CD8-positive, alpha-beta memory T cell (primary cell): ENCODE measurements around the gene CHRNA10. TPM values are rescaled to one million over a fixed set of nuclear protein-coding genes. Genes with fewer than 3 reads are reported as not detected.
A peak's percentile ranks its signal among the peaks of the same experiment; 100 is the strongest.

Experiments
- CTCF ChIA-PET: fragments of 350-600 bp; sonication (Branson Sonifier 250); formaldehyde crosslinking; loops from one replicate; lab custom pipeline; 2021; ENCODE audit warnings: antibody characterized with exemption; lab: Charles Lee
- POLR2A ChIA-PET: fragments of 350-600 bp; sonication (Branson Sonifier 250); formaldehyde crosslinking; loops from one replicate; lab custom pipeline; 2021; ENCODE audit warnings: antibody characterized with exemption; lab: Charles Lee
- DNase-seq, 5 donors: peaks; one replicate each; pipeline versions ENCODE4 v3.0.0 to v3.0.0-alpha.2; 2020 to 2022; ENCODE audit warnings: mixed read lengths in 1 of 5
- H3K27ac ChIP-seq: one replicate; pipeline ENCODE4 v1.7.0; 2013; ENCODE audit warnings: low read depth, mild to moderate bottlenecking, low read length, moderate library complexity
- H3K27me3 ChIP-seq: 2 replicates; pipeline ENCODE4 v1.7.0; 2013; ENCODE audit warnings: low read length, mild to moderate bottlenecking; ENCODE audit not compliant: insufficient read depth, poor library complexity, severe bottlenecking
- H3K36me3 ChIP-seq: 2 replicates; pipeline ENCODE4 v1.7.0; 2013; ENCODE audit warnings: mild to moderate bottlenecking, low read length, moderate library complexity; ENCODE audit not compliant: insufficient read depth
- H3K4me1 ChIP-seq: 2 replicates; pipeline ENCODE4 v1.7.0; 2013; ENCODE audit warnings: mild to moderate bottlenecking, low read length, moderate library complexity; ENCODE audit not compliant: insufficient read depth
- H3K4me3 ChIP-seq: 2 replicates; pipeline ENCODE4 v1.7.0; 2013; ENCODE audit warnings: mild to moderate bottlenecking, low read length
- H3K9me3 ChIP-seq: 2 replicates; pipeline ENCODE4 v1.7.0; 2013; ENCODE audit warnings: mild to moderate bottlenecking, low read length
- H3K27ac Mint-ChIP-seq, 8 donors: one replicate each; pipeline ENCODE4 v1.8.0; 2020 to 2021; ENCODE audit warnings: mixed read lengths in 8 of 8, mild to moderate bottlenecking in 6 of 8, inconsistent platforms in 3 of 8, moderate library complexity in 3 of 8
- H3K27me3 Mint-ChIP-seq, 2 donors: one replicate each; pipeline ENCODE4 v1.8.0; 2020 to 2021; ENCODE audit warnings: mixed read lengths in 2 of 2, mild to moderate bottlenecking in 1 of 2, moderate library complexity in 1 of 2
- H3K36me3 Mint-ChIP-seq, 3 donors: one replicate each; pipeline ENCODE4 v1.8.0; 2020 to 2021; ENCODE audit warnings: mixed read lengths in 3 of 3, inconsistent platforms in 1 of 3, mild to moderate bottlenecking in 1 of 3
- H3K4me1 Mint-ChIP-seq, 3 donors: one replicate each; pipeline ENCODE4 v1.8.0; 2020 to 2021; ENCODE audit warnings: mixed read lengths in 3 of 3, inconsistent platforms in 1 of 3, mild to moderate bottlenecking in 1 of 3
- H3K4me3 Mint-ChIP-seq, 7 donors: one replicate each; pipeline ENCODE4 v1.8.0; 2020 to 2021; ENCODE audit warnings: mixed read lengths in 7 of 7, mild to moderate bottlenecking in 6 of 7, moderate library complexity in 4 of 7, inconsistent platforms in 2 of 7
- H3K9me3 Mint-ChIP-seq, 5 donors: one replicate each; pipeline ENCODE4 v1.8.0; 2020 to 2022; ENCODE audit warnings: mixed read lengths in 5 of 5, mild to moderate bottlenecking in 3 of 5, moderate library complexity in 2 of 5, inconsistent platforms in 1 of 5
- polyA plus RNA-seq: library from polyadenylated mRNA; unstranded; fragments of 300-500 nt; fragmentation: Illumina TruSeq; gene quantifications from one replicate; pipeline ENCODE4 v1.2.3, GENCODE V29; 2021
- total RNA-seq, 2 experiments: library from RNA; stranded (reverse); gene quantifications; one replicate each; pipeline ENCODE4 v1.2.3, GENCODE V29; 2021

The CHRNA10 gene
- total and polyA plus RNA-seq, 3 experiments from 2014 or later: 0.10 to 1.6 (median 1.1) TPM

GRCh38 chr11:3623121-3623520, 48.1 kb downstream of the CHRNA10 start:
- Histone ChIP-seq H3K27me3 (no peaks in the 10 kb centered on the region), H3K27ac (no peak overlapping the region), H3K9me3 (no peaks in the 10 kb centered on the region), H3K4me1 (no peaks in the 10 kb centered on the region), H3K36me3 (no peaks in the 10 kb centered on the region), H3K4me3 (no peak overlapping the region)
- POLR2A ChIA-PET: no interaction called here
- no peak for DNase-seq
- CTCF ChIA-PET: no interaction called here
- Mint-ChIP-seq H3K9me3 (no peaks in the 10 kb centered on the region), H3K4me1 (no peaks in the 10 kb centered on the region), H3K27ac (peak overlapping the region in 1 of 8 donors; percentile 52), H3K4me3 (no peak overlapping the region), H3K27me3 (no peaks in the 10 kb centered on the region), H3K36me3 (no peaks in the 10 kb centered on the region)

- Histone ChIP-seq H3K9me3 (no peaks in the 10 kb centered on the region), H3K4me1 (no peaks in the 10 kb centered on the region), H3K27ac (no peak overlapping the region), H3K36me3 (no peaks in the 10 kb centered on the region), H3K27me3 (no peaks in the 10 kb centered on the region), H3K4me3 (no peak overlapping the region)
- no peak overlapping the region for H3K4me3 Mint-ChIP-seq
- no peaks in the 10 kb centered on the region for H3K36me3 Mint-ChIP-seq
- CTCF ChIA-PET: no interaction called here
- H3K27ac Mint-ChIP-seq: no peak overlapping the region
- H3K4me1 Mint-ChIP-seq: no peaks in the 10 kb centered on the region
- peaks cover 0 to 2% of the 10 kb centered on the region in 2 donors for H3K27me3 Mint-ChIP-seq
- no peak for DNase-seq
- no peaks in the 10 kb centered on the region for H3K9me3 Mint-ChIP-seq
- POLR2A ChIA-PET: no interaction called here
These were observed 48.7 kb downstream of the CHRNA10 start for GRCh38 chr11:3622521-3622920.

GRCh38 chr11:3617990-3618389, 53.2 kb downstream of the CHRNA10 start:
- Mint-ChIP-seq H3K27me3 (peaks cover 4 to 5% of the 10 kb centered on the region in 2 donors), H3K27ac (no peak overlapping the region), H3K4me3 (no peak overlapping the region), H3K9me3 (no peaks in the 10 kb centered on the region), H3K36me3 (no peaks in the 10 kb centered on the region), H3K4me1 (peaks cover 6 to 13% (median 9%) of the 10 kb centered on the region in 3 donors)
- Histone ChIP-seq H3K4me3 (no peak overlapping the region), H3K27me3 (no peaks in the 10 kb centered on the region), H3K36me3 (no peaks in the 10 kb centered on the region), H3K9me3 (no peaks in the 10 kb centered on the region), H3K27ac (no peak overlapping the region), H3K4me1 (peaks cover 9% of the 10 kb centered on the region)
- CTCF ChIA-PET: no interaction called here
- POLR2A ChIA-PET: no interaction called here
- DNase-seq: no peak

GRCh38 chr11:3616721-3617460, 54.3 kb downstream of the CHRNA10 start:
- H3K27me3 ChIP-seq: no peaks in the 10 kb centered on the region
- H3K9me3 ChIP-seq: no peaks in the 10 kb centered on the region
- H3K4me1 ChIP-seq: peaks cover 9% of the 10 kb centered on the region
- DNase-seq: no peak
- H3K9me3 Mint-ChIP-seq: peaks cover 0 to 6% (median 2%) of the 10 kb centered on the region in 5 donors
- no peak overlapping the region for H3K27ac ChIP-seq
- no peaks in the 10 kb centered on the region for H3K36me3 ChIP-seq
- no peak overlapping the region for H3K4me3 ChIP-seq
- H3K4me1 Mint-ChIP-seq: peaks cover 6 to 13% (median 9%) of the 10 kb centered on the region in 3 donors
- POLR2A ChIA-PET: no interaction called here
- H3K4me3 Mint-ChIP-seq: no peak overlapping the region
- peak overlapping the region in 1 of 8 donors; percentile 67 for H3K27ac Mint-ChIP-seq
- CTCF ChIA-PET: no interaction called here
- H3K27me3 Mint-ChIP-seq: peaks cover 4 to 8% of the 10 kb centered on the region in 2 donors
- peaks cover 0 to 5% (median 1%) of the 10 kb centered on the region in 3 donors for H3K36me3 Mint-ChIP-seq

- H3K27ac Mint-ChIP-seq: no peak overlapping the region
These were observed 55.2 kb downstream of the CHRNA10 start for GRCh38 chr11:3615998-3616397.

More at GRCh38 chr11:3615998-3616397, 55.2 kb downstream of the CHRNA10 start:
- no peak overlapping the region for H3K4me3 Mint-ChIP-seq
- Histone ChIP-seq H3K36me3 (no peaks in the 10 kb centered on the region), H3K4me3 (no peak overlapping the region), H3K4me1 (peaks cover 9% of the 10 kb centered on the region), H3K27me3 (no peaks in the 10 kb centered on the region), H3K27ac (no peak overlapping the region), H3K9me3 (no peaks in the 10 kb centered on the region)
- H3K9me3 Mint-ChIP-seq: peaks cover 0 to 7% (median 3%) of the 10 kb centered on the region in 5 donors
- ChIA-PET POLR2A (no interaction called here), CTCF (no interaction called here)
- H3K27me3 Mint-ChIP-seq: peaks cover 4 to 8% of the 10 kb centered on the region in 2 donors
- peaks cover 6 to 13% (median 9%) of the 10 kb centered on the region in 3 donors for H3K4me1 Mint-ChIP-seq
- DNase-seq: no peak
- peaks cover 0 to 6% (median 2%) of the 10 kb centered on the region in 3 donors for H3K36me3 Mint-ChIP-seq

Other genes with a start within 250 kb of the CHRNA10 start
- gene ART5, start 29.4 kb downstream of the CHRNA10 start, total RNA-seq: not detected
- gene ART5, start 29.4 kb downstream of the CHRNA10 start, polyA plus RNA-seq: not detected
- gene ART1, start 26.3 kb downstream of the CHRNA10 start, total RNA-seq: not detected
- not detected for gene ART1, start 26.3 kb downstream of the CHRNA10 start, polyA plus RNA-seq
- gene NUP98, start 126.2 kb upstream of the CHRNA10 start, total RNA-seq: 100 to 1,000 TPM; 101 to 105 TPM
- gene NUP98, start 126.2 kb upstream of the CHRNA10 start, polyA plus RNA-seq: 49.0 TPM
- gene PGAP2, start 137.2 kb upstream of the CHRNA10 start, total RNA-seq: 10 to 100 TPM; 38.9 to 40.2 TPM
- gene PGAP2, start 137.2 kb upstream of the CHRNA10 start, polyA plus RNA-seq: 16.1 TPM
- 100 to 1,000 TPM; 170 to 175 TPM for gene RHOG, start 169.6 kb upstream of the CHRNA10 start, total RNA-seq
- gene RHOG, start 169.6 kb upstream of the CHRNA10 start, polyA plus RNA-seq: 229 TPM
- gene STIM1, start 184.3 kb upstream of the CHRNA10 start, total RNA-seq: 10 to 100 TPM; 45.6 to 46.0 TPM
- gene STIM1, start 184.3 kb upstream of the CHRNA10 start, polyA plus RNA-seq: 43.8 TPM